ENCODE measurements around the gene GLIPR2.

Gene GLIPR2

DNA sequence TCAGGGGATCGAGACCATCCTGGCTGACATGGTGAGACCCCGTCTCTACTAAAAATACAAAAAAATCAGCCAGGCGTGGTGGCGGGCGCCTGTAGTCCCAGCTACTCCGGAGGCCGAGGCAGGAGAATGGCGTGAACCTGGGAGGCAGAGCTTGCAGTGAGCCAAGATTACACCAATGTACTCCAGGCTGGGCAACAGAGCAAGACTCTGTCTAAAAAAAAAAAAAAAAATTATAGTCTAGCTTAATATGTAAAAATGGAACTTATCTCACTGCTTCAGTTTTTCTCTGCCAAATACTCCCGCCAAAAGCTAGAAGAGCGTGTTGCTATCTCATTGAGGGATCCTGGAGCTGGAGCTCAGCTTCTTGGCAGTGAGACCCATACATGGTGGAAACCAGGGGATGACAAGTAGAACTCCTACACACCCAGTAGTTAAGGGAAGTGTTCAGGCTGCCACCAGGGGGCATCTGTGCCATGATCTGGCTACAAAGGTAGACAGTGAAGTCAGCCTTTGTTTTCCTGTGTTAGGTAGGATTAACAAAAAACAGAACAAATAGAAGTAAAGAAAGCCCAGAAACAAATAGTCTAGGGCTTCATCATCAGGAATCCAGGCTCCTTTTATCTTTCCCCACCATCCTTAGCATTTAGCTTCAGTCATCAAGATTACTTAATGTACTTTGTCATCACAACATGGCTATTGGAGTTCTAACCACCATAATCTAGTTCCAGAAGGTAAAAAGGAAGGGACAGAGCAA, 33.6 kb upstream of the GLIPR2 start:
- no peak for TF ChIP-seq TAF1 (IDR thresholded peaks at IDR 0.05; ENCODE audit: borderline replicate concordance, low read depth, low read length)
- no peak for TF ChIP-seq POLR2A (IDR thresholded peaks at IDR 0.05; ENCODE audit: low read depth, low read length)
- no peak for TF ChIP-seq POLR2AphosphoS5 (IDR thresholded peaks at IDR 0.05; ENCODE audit: low read depth, low read length)
- FAIRE-seq: peak; percentile 78
- DNase-seq (ENCODE audit: insufficient read length): peak; percentile 37

DNA sequence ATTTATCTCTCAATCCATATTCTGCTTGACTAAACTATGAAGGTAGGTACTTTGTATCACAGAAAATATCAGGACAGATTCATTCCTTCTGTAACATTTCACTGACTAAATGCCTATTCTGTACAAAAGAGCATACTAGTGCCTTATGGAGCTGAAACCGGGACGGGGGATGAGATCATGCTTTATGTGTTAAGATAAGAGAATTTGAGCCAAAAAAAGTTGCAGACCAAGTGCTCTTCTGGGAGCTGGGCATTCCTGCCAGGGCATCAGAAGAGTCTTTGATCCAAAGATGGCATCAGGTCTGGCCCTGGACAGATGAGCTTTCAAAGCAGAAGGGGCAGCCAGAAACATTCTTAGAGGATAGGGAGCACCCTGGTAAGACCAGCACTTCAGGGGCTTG, 27.5 kb upstream of the GLIPR2 start:
- FAIRE-seq: no peak
- no peak for TF ChIP-seq POLR2AphosphoS5 (IDR thresholded peaks at IDR 0.05; ENCODE audit: low read depth, low read length)
- no peak for TF ChIP-seq POLR2A (IDR thresholded peaks at IDR 0.05; ENCODE audit: low read depth, low read length)
- no peak for TF ChIP-seq TAF1 (IDR thresholded peaks at IDR 0.05; ENCODE audit: borderline replicate concordance, low read depth, low read length)
- no peak for DNase-seq (ENCODE audit: insufficient read length)

DNA sequence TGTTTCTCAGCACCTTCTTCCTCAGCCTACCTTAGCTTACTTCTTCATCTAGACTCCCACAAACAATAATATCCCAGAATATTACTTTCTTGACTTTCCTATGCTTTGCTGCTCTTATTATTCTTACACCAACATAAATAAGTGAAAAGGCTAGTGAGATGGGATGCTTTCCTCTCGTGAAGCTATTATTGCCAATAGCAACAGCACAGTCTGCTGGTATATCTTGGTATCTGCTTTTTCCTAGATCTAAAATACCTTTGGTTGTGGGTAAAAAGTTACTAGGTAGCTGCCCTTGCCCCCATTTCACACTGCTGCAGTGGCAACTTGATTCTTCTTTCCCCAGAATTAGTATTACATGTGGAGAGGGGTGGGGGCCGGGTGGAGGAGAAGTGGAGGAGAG, 26.1 kb upstream of the GLIPR2 start:
- DNase-seq (ENCODE audit: insufficient read length) (no peak), FAIRE-seq (no peak)
- TF ChIP-seq POLR2AphosphoS5 (IDR thresholded peaks at IDR 0.05; ENCODE audit: low read depth, low read length) (no peak), TAF1 (IDR thresholded peaks at IDR 0.05; ENCODE audit: borderline replicate concordance, low read depth, low read length) (no peak), POLR2A (IDR thresholded peaks at IDR 0.05; ENCODE audit: low read depth, low read length) (no peak)

DNA sequence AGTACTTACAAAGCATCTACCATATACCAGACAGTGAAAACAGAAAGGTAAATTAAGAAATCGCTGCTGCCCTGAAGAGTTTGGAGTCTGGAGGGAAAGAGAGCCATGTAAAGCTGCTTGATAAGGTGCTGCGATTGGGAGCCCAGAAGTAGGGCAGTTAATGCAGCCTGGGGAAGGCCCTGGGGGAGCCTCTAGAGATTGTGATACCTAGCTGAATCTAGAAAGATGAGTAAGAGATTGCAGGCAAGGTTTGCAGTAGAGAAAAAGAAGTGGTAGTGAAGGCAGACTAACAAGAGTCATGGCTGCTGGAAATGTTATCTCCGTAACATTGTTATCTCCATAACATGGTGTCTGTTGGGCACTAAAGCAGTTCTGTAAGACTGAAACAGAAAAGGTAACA, 24.0 kb upstream of the GLIPR2 start:
- FAIRE-seq: no peak

DNA sequence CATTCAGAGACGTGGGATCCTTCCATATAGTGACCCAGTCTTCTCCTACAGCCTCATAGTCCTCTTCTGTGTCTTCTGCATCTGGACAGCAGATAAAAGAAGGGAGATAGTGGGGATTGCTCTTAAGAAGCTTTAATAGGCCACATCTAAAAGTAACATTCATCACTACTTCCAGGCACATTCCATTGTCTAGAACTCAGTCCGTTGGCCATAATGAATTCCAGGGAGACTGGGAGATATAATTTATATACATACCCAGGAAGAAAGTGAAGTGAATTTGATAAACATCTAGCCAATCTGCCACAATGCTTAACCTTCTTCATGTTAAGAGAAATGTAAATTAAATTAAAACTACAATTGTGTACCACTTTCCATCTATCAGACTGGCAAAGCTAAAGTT, 22.5 kb upstream of the GLIPR2 start:
- no peak for TF ChIP-seq POLR2A (IDR thresholded peaks at IDR 0.05; ENCODE audit: low read depth, low read length)
- TF ChIP-seq POLR2AphosphoS5 (IDR thresholded peaks at IDR 0.05; ENCODE audit: low read depth, low read length): no peak
- no peak for TF ChIP-seq TAF1 (IDR thresholded peaks at IDR 0.05; ENCODE audit: borderline replicate concordance, low read depth, low read length)
- FAIRE-seq (no peak), DNase-seq (ENCODE audit: insufficient read length) (no peak)

More for the DNA sequence above, 24.0 kb upstream of the GLIPR2 start:
- no peak for DNase-seq (ENCODE audit: insufficient read length)
- TF ChIP-seq TAF1 (IDR thresholded peaks at IDR 0.05; ENCODE audit: borderline replicate concordance, low read depth, low read length): no peak
- no peak for TF ChIP-seq POLR2AphosphoS5 (IDR thresholded peaks at IDR 0.05; ENCODE audit: low read depth, low read length)
- TF ChIP-seq POLR2A (IDR thresholded peaks at IDR 0.05; ENCODE audit: low read depth, low read length): no peak

DNA sequence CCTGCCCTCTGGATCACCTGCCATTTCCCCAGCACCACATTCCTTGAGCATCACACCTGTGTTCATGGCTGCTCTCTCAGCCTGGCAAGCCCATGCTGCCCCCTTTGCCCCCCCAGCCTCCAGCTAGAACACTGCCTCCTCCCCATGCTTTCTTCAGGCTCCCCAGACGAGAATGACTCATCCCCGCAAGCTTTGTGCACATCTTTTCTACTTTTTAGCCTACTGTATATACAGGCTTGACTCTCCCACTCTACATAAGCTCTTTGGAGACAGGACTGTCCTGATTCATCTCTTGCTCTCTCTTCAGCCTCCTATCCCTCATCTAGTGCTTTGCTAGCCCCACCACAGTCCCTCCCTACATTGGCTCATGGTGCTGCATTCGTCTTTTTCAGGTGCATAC, 19.9 kb upstream of the GLIPR2 start:
- no peak for TF ChIP-seq TAF1 (IDR thresholded peaks at IDR 0.05; ENCODE audit: borderline replicate concordance, low read depth, low read length)
- no peak for TF ChIP-seq POLR2AphosphoS5 (IDR thresholded peaks at IDR 0.05; ENCODE audit: low read depth, low read length)
- TF ChIP-seq POLR2A (IDR thresholded peaks at IDR 0.05; ENCODE audit: low read depth, low read length): no peak
- no peak for DNase-seq (ENCODE audit: insufficient read length)
- FAIRE-seq: no peak

DNA sequence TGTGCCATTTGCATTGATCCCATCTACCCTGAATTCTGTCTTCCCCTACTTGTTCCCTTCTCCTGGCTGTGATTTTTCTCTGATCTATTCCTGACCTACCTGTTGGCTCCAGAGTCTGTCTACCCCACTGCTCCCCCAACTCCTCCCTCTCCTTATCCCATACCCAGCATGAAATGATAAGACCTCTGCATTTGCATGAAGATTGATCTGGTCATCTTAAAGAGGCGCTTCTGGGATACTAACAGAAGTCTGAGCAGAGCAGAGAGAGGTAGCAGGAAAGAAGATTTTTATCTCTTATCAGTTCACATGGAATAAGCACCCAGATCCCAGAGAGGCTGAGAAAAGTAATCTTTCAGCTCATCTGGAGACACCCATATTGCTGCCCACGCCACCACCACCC, 18.3 kb upstream of the GLIPR2 start:
- no peak for TF ChIP-seq TAF1 (IDR thresholded peaks at IDR 0.05; ENCODE audit: borderline replicate concordance, low read depth, low read length)
- no peak for TF ChIP-seq POLR2AphosphoS5 (IDR thresholded peaks at IDR 0.05; ENCODE audit: low read depth, low read length)
- no peak for TF ChIP-seq POLR2A (IDR thresholded peaks at IDR 0.05; ENCODE audit: low read depth, low read length)
- DNase-seq (ENCODE audit: insufficient read length) (no peak), FAIRE-seq (no peak)

DNA sequence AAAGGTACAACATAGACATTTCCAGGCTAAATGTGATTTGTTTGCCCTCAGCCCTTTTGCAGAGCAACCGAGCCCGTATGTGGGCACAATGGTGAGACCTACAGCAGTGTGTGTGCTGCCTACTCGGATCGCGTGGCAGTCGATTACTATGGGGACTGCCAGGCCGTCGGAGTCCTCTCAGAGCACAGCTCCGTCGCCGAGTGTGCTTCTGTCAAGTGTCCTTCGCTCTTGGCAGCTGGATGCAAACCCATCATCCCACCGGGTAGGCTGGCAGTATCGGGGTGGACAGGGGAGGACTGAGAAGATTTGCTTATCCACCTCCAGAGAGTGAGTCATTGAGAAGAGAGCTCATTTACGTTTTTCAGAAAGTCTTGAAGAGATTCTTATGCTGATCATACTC, 17.8 kb upstream of the GLIPR2 start:
- DNase-seq (ENCODE audit: insufficient read length) (no peak), FAIRE-seq (no peak)
- no peak for TF ChIP-seq POLR2AphosphoS5 (IDR thresholded peaks at IDR 0.05; ENCODE audit: low read depth, low read length)
- no peak for TF ChIP-seq POLR2A (IDR thresholded peaks at IDR 0.05; ENCODE audit: low read depth, low read length)

DNA sequence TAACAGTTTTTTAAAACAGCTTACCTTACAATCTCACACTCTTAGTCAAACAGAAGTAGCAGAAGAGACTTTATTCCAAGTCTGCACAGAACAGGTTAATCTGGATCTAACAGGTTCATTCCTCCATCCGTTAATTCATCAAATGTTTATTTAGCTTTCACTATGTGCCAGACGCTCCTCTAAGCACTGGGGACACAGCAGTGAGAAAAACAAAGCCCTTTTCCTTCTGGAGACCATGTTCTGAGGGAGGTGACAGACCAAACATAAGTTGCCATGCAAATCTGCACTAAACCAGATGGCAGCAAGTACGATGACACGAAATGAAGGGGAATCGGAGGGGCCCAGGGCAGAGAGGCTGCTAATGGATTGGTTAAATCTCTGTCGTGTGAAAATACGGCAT, 17.1 kb upstream of the GLIPR2 start:
- FAIRE-seq (no peak), DNase-seq (ENCODE audit: insufficient read length) (no peak)
- no peak for TF ChIP-seq POLR2A (IDR thresholded peaks at IDR 0.05; ENCODE audit: low read depth, low read length)

DNA sequence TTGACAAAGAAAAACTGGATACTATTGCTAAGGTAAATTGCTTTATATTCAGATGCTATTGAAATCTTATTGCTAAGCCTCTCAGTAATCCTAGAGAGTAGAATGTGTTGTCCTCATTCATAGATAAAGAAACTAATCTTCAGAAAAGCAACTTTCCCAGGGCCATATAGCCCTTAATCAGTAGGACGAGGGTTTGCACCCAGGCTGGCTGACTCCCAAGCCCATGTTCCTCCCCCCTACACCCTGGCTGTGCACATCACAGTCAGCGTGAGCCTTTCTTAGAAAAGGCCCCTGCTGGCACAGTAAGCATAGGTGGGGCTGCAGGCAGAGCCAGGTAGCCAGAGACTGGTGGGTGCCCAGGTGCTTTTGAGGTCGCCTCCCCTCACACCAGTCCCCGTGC, 15.8 kb upstream of the GLIPR2 start:
- TF ChIP-seq POLR2A (IDR thresholded peaks at IDR 0.05; ENCODE audit: low read depth, low read length): no peak
- no peak for TF ChIP-seq TAF1 (IDR thresholded peaks at IDR 0.05; ENCODE audit: borderline replicate concordance, low read depth, low read length)
- no peak for TF ChIP-seq POLR2AphosphoS5 (IDR thresholded peaks at IDR 0.05; ENCODE audit: low read depth, low read length)
- no peak for DNase-seq (ENCODE audit: insufficient read length)
- FAIRE-seq: no peak

DNA sequence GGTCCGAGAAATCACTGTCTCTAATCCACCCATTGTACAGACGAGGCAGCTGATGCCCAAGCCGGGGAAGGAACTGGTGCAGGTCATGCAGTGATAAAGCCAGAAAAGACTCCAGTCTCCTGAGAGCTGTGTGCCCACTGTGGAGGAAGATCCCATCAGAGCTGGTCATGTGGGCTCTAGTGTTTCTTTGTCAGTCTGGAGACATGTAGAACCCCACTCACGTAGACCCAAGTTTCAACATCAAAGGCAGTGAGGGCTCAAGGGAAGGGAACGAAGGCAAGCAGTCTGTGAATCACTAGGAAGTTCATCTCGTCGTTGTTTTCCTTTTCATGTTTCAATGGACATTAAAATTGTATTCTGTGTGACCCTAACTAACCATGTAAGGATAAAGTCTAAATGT, 14.6 kb upstream of the GLIPR2 start:
- TF ChIP-seq POLR2A (IDR thresholded peaks at IDR 0.05; ENCODE audit: low read depth, low read length) (no peak), TAF1 (IDR thresholded peaks at IDR 0.05; ENCODE audit: borderline replicate concordance, low read depth, low read length) (no peak), POLR2AphosphoS5 (IDR thresholded peaks at IDR 0.05; ENCODE audit: low read depth, low read length) (no peak)
- FAIRE-seq: no peak
- DNase-seq (ENCODE audit: insufficient read length): no peak

DNA sequence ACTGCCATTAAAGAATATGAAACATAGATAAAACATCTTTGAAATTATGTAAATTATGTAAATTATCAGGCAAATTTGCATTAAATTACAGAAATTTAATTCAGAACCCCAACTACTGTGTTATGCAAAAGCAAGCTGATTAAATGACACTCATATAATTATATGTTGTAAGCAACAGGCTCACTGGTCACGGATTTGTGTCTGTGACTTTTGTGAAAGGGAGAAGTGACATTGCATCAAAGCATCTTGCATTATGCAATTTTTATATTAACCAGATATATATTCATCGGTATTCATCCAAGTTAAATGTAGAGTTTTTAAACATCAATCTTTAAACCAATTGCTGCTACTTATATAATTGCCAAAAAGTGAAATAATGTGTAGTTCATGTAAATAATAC, 13.0 kb upstream of the GLIPR2 start:
- DNase-seq (ENCODE audit: insufficient read length) (no peak), FAIRE-seq (no peak)
- no peak for TF ChIP-seq POLR2AphosphoS5 (IDR thresholded peaks at IDR 0.05; ENCODE audit: low read depth, low read length)
- TF ChIP-seq TAF1 (IDR thresholded peaks at IDR 0.05; ENCODE audit: borderline replicate concordance, low read depth, low read length): no peak
- no peak for TF ChIP-seq POLR2A (IDR thresholded peaks at IDR 0.05; ENCODE audit: low read depth, low read length)

Data from GM12892 (cell line).